Epithelial cell of proximal tubule (primary cell): ENCODE measurements around the gene LIG3. TPM values are rescaled to one million over a fixed set of nuclear protein-coding genes. Genes with fewer than 3 reads are reported as not detected.
"Not testable (repeated sequence)": the region's sequence is repeated elsewhere in the genome, so short reads cannot be mapped to it uniquely, and the experiment has no call there.

Experiments used
- DNase-seq: peaks from one replicate; pipeline ENCODE4 v3.0.0-alpha.2; 2011; ENCODE audit warnings: low read depth
- H3K4me3 ChIP-seq: 2 replicates; pipeline ENCODE4 v1.5.1; 2011; ENCODE audit warnings: low read depth, mild to moderate bottlenecking, low read length
- total RNA-seq: library from RNA; depleted of rRNA; stranded (reverse); fragments of >200 nt; gene quantifications from 2 replicates; pipeline ENCODE4 v1.2.3, GENCODE V29; 2015
- TF ChIP-seq, protein P1 (sequence below): conservative IDR thresholded peaks from 2 replicates; pipeline ENCODE4 v1.5.1; 2012; ENCODE audit warnings: low read depth, mild to moderate bottlenecking, low read length

Gene LIG3
- total RNA-seq, 1 donor from 2014 or later = 36.2 TPM

DNA sequence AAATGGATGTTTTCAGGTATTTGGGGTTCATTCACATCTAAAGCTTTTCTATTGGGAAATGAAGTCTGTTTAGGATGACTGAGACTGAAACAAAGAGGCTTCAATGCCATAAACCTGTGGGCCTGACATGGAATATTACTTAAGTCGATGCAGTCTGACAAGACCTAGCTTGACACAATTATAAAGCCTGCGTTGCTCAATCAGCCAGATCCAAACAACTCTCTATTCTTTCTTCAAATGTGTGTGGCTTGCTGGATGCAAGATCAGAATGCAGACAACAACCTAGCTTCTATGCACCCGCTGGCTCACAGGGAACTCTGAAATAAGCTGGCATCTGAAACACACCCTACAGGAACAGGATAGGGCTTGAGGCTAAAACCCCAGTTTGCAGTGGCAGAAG lies 43.2 kb downstream of the LIG3 start:
- TF ChIP-seq, protein P1, sequence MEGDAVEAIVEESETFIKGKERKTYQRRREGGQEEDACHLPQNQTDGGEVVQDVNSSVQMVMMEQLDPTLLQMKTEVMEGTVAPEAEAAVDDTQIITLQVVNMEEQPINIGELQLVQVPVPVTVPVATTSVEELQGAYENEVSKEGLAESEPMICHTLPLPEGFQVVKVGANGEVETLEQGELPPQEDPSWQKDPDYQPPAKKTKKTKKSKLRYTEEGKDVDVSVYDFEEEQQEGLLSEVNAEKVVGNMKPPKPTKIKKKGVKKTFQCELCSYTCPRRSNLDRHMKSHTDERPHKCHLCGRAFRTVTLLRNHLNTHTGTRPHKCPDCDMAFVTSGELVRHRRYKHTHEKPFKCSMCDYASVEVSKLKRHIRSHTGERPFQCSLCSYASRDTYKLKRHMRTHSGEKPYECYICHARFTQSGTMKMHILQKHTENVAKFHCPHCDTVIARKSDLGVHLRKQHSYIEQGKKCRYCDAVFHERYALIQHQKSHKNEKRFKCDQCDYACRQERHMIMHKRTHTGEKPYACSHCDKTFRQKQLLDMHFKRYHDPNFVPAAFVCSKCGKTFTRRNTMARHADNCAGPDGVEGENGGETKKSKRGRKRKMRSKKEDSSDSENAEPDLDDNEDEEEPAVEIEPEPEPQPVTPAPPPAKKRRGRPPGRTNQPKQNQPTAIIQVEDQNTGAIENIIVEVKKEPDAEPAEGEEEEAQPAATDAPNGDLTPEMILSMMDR = no peak
- no peak for DNase-seq
- no peak overlapping the region for H3K4me3 ChIP-seq

DNA sequence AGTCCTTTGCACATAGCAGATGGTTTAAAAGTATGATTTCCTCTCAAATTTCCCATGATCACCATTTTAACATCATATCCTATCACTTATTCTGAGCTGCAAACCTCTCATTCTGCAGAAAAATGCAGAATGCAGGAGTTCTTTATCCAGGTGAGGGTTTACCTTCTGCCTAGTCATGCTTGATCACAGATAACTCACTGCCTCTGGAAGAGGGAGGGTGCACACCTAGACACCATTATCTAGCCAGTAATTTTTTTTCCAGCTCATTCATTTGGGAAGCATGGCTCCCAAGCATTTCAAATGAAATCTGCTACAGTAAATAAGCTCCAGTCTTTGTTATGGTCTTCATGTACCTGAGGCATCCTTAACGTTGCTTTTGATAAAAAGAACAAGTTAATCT lies 45.2 kb downstream of the LIG3 start:
- H3K4me3 ChIP-seq = no peak overlapping the region
- DNase-seq = no peak
- TF ChIP-seq, protein P1 = no peak

DNA sequence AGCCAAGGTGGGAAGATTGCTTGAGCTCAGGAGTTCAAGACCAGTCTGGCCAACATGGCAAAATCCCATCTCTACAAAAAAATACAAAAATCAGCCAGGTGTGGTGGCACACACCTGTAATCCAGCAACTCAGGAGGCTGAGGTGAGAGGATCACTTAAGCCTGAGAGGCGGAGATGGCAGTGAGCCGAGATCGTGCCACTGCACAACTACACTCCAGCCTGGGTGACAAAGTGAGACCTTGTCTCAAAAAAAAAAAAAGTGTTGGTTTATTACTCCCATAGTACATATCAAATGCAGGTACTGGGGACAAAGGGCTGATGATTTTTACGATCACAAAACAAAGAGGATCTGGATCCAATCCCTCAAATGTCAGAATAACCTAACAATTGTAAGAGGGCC lies 47.8 kb downstream of the LIG3 start:
- not testable (repeated sequence) for DNase-seq, H3K4me3 ChIP-seq

DNA sequence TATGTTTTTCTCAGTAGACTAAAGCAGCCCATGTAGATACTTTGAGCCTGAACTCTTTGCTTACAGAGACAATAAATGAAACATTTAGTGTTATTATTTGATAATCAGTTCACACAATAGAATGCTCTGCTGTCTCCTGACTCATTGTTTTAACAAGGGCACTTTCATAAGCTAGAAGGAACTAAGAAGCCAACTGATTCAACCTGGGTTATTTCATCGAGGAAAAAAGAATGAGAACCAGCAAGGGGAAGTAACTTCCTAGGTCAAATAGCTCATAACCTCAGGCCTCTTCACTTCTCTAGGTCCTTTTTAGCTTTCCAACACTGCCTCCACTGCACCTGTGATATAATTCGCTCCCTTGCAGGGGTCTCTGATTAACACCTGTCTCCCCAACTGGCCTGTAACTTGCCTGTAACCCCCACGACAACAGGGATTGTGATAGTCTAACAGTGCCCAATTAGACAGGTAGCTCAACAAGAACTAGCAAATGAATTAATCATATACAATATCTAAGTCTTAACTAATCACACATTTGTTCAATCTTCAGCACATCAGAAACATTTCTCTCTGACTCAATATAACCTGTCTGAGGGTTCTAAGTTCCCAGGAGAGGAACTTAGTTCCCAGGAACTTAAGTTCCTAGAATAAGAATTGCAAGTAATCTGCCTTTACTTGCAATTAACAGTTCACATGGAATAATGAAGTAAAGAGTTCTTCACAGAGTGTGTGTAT lies 48.4 kb downstream of the LIG3 start:
- DNase-seq = no peak
- no peak overlapping the region for H3K4me3 ChIP-seq
- TF ChIP-seq, protein P1 = no peak

DNA sequence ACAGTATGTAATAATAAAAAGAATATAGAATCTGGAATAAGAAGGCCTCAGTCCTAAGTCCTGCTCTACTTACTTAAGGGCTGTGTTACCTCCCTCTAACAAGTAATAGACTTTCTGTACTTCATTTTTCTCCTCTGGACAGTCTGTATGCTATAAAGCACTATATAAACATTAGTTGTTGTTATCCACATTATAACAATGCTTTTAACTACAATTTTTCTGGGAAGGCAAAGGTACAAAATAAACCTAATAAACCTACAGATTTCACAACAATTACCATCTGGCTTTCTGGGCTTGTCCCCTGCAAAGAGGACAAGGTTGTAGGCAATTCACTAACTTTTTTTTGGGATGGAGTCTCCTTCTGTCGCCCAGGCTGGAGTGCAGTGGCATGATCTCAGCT lies 50.5 kb downstream of the LIG3 start:
- DNase-seq = no peak
- H3K4me3 ChIP-seq = no peak overlapping the region
- TF ChIP-seq, protein P1 = no peak

DNA sequence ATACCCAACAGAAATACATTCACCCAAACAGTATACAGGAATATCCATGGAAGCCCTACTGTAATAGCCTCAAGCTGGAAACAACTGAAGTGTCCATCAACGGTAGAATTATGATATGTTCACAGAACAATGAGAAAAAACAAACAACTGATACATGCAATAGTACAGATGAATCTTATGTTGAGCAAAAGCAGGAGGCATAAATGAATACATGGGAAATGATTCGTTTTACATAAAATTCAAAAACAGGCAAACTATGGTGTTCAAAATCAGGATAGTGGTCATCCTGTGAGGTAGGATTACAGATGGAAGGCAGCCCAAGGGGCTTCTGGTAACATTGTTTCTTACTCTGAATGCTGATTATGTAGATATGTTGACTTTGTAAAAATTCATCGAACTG lies 58.1 kb downstream of the LIG3 start:
- TF ChIP-seq, protein P1 = no peak

DNA sequence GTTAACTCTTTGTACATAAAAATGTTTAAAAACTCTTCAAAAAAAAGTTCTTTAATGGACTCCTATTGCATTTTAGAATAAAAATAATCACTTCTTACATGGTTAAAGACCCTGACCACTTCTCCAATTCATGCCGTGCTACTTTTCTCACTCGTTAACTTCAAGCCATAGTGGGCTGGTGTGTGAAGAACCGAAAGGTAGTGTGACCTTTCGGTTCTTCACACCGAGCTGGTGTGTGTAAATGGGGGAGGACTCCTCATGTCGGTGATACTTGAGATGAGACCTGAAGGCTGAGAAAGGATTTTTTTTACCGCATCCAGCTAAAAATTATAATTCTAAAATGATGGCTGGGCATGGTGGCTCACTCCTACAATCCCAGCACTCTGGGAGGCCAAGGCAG lies 61.1 kb downstream of the LIG3 start:
- no peak for DNase-seq
- TF ChIP-seq, protein P1 = no peak
- no peak overlapping the region for H3K4me3 ChIP-seq

More for the DNA sequence above, 58.1 kb downstream of the LIG3 start:
- no peak overlapping the region for H3K4me3 ChIP-seq
- no peak for DNase-seq
